Thyroid gland (tissue), 4 donors: ENCODE measurements around the gene SLC6A6.

Experiments
- CTCF ChIP-seq, 6 experiments: fragments of 200-600 bp in 3 of 6; fragments of 450-650 bp in 3 of 6; sonication (generic) in 3 of 6; IDR thresholded peaks; one replicate each; pipeline ENCODE4 v1.5.1; 2016 to 2019; ENCODE audit warnings: antibody characterized with exemption in 6 of 6, mild to moderate bottlenecking in 2 of 6, inconsistent platforms in 1 of 6, moderate library complexity in 1 of 6
- POLR2A ChIP-seq, 2 donors: fragments of 450-650 bp; IDR thresholded peaks; one replicate each; pipeline ENCODE4 v1.6.1; 2017; ENCODE audit warnings: antibody characterized with exemption in 2 of 2, mild to moderate bottlenecking in 2 of 2, moderate library complexity in 1 of 2

DNA sequence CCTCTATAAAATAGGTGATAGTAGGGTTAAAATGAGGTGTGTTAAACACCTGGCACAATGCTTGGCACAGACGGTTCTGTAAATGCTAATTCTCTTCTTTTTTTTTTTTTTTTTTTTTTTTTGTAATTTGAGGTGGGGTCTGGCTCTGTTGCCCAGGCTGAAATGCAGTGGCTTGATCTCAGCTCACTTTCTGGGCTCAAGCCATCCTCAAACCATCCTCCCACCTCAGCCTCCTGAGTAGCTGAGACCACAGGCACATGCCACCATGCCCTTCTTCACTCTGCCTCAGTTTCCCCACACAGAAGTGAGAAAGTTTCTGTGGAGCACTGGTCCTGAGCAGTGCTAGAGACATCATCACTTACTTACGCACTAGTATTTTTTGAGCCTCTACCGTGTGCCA is 57.4 kb downstream of the SLC6A6 start:
- no peak for TF ChIP-seq CTCF (IDR thresholded peaks at IDR 0.05)
- no peak for TF ChIP-seq POLR2A (IDR thresholded peaks at IDR 0.05)
